ENCODE data around the gene ERGIC3. TPM values are rescaled to one million over a fixed set of nuclear protein-coding genes. Genes with fewer than 3 reads are reported as not detected.

Gene ERGIC3
- 100 to 1,000 TPM; 121 to 260 (median 189) TPM for total RNA-seq

DNA sequence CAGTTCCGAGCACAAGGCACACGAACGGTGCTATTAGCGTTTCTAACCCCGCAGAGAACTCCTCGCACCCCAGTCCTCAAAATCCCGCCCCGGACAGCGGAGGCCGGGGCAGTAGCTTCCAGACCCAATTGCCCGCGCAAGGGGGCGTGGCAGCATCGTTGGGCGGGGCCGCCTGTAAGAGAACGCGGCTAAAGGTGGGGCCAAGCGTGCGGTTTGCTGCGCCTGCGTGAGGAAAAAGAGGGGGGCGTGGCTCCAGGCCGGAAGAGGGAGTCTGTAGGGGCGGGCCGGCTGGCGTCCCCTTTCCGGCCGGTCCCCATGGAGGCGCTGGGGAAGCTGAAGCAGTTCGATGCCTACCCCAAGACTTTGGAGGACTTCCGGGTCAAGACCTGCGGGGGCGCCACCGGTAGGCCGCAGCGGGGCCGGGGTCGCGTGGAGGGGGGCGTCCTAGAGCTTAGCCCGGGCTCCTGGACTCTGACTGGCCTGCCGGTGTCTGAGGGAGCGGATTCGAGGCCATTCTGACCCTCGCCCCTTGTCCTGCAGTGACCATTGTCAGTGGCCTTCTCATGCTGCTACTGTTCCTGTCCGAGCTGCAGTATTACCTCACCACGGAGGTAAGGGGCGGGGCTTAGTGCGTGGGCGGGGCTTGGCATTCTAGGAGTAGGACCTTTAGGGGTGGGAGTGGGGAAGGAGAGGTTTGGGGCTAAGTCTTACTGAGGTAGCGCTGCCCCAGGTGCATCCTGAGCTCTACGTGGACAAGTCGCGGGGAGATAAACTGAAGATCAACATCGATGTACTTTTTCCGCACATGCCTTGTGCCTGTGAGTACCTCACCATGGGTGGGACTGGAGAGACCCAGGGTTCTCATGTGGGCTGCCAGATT, at the start of gene ERGIC3:
TSS of gene ERGIC3 (plus strand) at position 296 of the 880 bp plus-strand sequence. CDS start at position 316, 20 bp downstream.
- intact Hi-C loops (cut with DNase I) = no loop called here
- peak within 1 kb of the TSS; percentile 80 to 93 (median 89) for H3K4me3 ChIP-seq
- H3K36me3 ChIP-seq = peaks cover 0 to 28% (median 0%) of the 10 kb centered on the region in 3 donors
- H3K27me3 ChIP-seq = no peaks in the 10 kb centered on the region
- H3K4me1 ChIP-seq = peaks cover 8 to 21% (median 11%) of the 10 kb centered on the region in 3 donors
- TF ChIP-seq POLR2A (IDR thresholded peaks at IDR 0.05) = peak in 2 of 4 donors; percentile 15 to 49
- TF ChIP-seq, protein P1, sequence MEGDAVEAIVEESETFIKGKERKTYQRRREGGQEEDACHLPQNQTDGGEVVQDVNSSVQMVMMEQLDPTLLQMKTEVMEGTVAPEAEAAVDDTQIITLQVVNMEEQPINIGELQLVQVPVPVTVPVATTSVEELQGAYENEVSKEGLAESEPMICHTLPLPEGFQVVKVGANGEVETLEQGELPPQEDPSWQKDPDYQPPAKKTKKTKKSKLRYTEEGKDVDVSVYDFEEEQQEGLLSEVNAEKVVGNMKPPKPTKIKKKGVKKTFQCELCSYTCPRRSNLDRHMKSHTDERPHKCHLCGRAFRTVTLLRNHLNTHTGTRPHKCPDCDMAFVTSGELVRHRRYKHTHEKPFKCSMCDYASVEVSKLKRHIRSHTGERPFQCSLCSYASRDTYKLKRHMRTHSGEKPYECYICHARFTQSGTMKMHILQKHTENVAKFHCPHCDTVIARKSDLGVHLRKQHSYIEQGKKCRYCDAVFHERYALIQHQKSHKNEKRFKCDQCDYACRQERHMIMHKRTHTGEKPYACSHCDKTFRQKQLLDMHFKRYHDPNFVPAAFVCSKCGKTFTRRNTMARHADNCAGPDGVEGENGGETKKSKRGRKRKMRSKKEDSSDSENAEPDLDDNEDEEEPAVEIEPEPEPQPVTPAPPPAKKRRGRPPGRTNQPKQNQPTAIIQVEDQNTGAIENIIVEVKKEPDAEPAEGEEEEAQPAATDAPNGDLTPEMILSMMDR (IDR thresholded peaks at IDR 0.05) = peak in 1 of 6 experiments; percentile 52
- no peaks in the 10 kb centered on the region for H3K9me3 ChIP-seq
- 17 to 29% methylated on average over 11 to 20 of the region's 57 CpGs for WGBS, 2 donors
- peak within 1 kb of the TSS; percentile 88 to 94 (median 90) for H3K27ac ChIP-seq
- DNase-seq = peak; percentile 84

DNA sequence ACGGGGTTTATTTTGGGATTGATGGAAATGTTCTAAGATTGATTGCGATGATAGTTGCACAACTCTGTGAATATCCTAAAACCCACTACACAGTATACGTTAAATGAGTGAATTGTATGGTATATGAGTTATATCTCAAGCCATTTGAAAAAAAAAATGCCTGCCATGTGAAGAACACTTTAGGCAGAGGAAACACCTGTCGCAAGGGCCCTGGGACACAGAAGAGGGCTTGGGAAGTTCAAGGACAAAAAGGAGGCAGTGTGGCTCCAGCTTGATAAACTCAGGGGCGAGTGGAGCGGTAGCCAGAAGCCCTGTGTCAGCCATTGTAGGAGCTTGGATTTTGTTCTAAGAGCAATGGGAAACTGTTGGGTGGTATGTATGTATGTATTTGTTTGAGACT, 49.5 kb upstream of the ERGIC3 start:
- WGBS, 2 donors = 93 to 98% methylated on average over 6 of the region's 6 CpGs
- H3K4me3 ChIP-seq = no peak overlapping the region
- peaks cover 34 to 100% (median 48%) of the 10 kb centered on the region in 3 donors for H3K36me3 ChIP-seq
- intact Hi-C loops (cut with DNase I) = no loop called here
- no peak for DNase-seq
- no peaks in the 10 kb centered on the region for H3K9me3 ChIP-seq
- TF ChIP-seq, protein P1 (IDR thresholded peaks at IDR 0.05) = no peak
- no peak for TF ChIP-seq POLR2A (IDR thresholded peaks at IDR 0.05)
- no peaks in the 10 kb centered on the region for H3K27me3 ChIP-seq
- H3K4me1 ChIP-seq = peaks cover 0 to 3% (median 0%) of the 10 kb centered on the region in 3 donors
- H3K27ac ChIP-seq = no peak overlapping the region

DNA sequence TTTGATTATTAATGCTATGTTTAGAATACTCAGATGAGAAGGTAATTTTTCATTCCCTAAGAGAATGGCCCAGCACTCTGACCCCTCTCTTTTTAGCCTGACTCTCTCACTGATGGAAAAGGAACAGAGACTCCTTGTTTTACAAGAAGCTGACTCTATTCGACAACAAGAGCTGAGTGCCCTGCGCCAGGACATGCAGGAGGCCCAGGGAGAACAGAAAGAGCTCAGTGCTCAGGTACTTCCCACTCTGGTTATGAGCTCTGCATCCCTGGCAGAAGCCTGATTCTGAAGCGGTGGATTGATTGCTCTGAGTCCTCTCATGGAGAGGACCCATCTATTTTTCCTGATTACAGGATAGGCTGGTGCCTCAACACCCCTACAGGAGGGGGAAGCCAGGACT, 45.4 kb upstream of the ERGIC3 start:
- no peak overlapping the region for H3K4me3 ChIP-seq
- H3K27me3 ChIP-seq = no peaks in the 10 kb centered on the region
- intact Hi-C loops (cut with DNase I) = no loop called here
- 94 to 96% methylated on average over 2 to 3 of the region's 3 CpGs for WGBS, 2 donors
- peaks cover 36 to 100% (median 52%) of the 10 kb centered on the region in 3 donors for H3K36me3 ChIP-seq
- DNase-seq = no peak
- no peak overlapping the region for H3K27ac ChIP-seq
- TF ChIP-seq, protein P1 (IDR thresholded peaks at IDR 0.05) = no peak
- no peak for TF ChIP-seq POLR2A (IDR thresholded peaks at IDR 0.05)
- H3K9me3 ChIP-seq = no peaks in the 10 kb centered on the region
- peaks cover 0 to 12% (median 0%) of the 10 kb centered on the region in 3 donors for H3K4me1 ChIP-seq

DNA sequence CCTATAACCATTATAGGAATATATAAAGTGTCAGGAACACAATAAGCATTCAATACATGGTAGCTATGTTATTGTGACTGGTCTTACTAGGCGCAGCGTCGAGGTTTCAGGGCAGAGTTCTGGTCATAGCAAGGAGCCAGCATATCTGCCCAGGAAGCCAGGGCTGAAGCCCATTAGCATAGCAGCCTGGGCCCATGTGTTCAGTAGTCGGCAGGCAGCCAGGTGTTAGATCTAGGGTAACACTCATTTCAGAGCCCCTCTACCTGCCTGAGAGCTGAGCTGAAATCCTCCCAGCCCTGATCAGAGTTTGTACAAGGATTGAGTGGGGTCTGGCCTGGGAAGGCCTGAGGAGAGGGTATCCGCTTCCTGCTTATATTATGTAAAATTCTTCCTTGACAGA, 44.6 kb upstream of the ERGIC3 start:
- DNase-seq = no peak
- Histone ChIP-seq H3K4me3 (no peak overlapping the region), H3K4me1 (peaks cover 0 to 12% (median 0%) of the 10 kb centered on the region in 3 donors), H3K27me3 (no peaks in the 10 kb centered on the region), H3K9me3 (no peaks in the 10 kb centered on the region), H3K36me3 (peaks cover 37 to 100% (median 57%) of the 10 kb centered on the region in 3 donors), H3K27ac (peak overlapping the region in 3 of 4 donors; percentile 11 to 64 (median 62))
- TF ChIP-seq, protein P1 (IDR thresholded peaks at IDR 0.05) = no peak
- TF ChIP-seq POLR2A (IDR thresholded peaks at IDR 0.05) = no peak
- WGBS, 2 donors = 87 to 92% methylated on average over 4 to 5 of the region's 5 CpGs
- intact Hi-C loops (cut with DNase I) = no loop called here

DNA sequence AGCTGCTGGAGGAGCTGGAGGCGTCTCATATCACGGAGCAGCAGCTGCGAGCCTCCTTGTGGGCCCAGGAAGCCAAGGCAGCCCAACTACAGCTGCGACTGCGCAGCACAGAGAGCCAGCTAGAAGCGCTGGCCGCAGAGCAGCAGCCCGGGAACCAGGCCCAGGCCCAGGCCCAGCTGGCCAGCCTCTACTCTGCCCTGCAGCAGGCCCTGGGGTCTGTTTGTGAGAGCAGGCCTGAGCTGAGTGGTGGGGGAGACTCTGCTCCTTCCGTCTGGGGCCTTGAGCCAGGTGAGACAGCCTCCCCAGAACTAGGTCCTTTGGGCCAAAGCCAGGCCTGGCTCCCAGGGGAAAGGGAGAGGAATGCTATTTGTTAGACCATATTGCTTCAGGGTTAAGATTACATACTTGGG, 44.1 kb upstream of the ERGIC3 start:
- TF ChIP-seq, protein P1 (IDR thresholded peaks at IDR 0.05) = no peak
- no peak for TF ChIP-seq POLR2A (IDR thresholded peaks at IDR 0.05)
- WGBS, 2 donors = 89% methylated on average over 6 of the region's 9 CpGs; no CpG with 5 or more reads in 1 of the 2 donors
- peaks cover 0 to 12% (median 0%) of the 10 kb centered on the region in 3 donors for H3K4me1 ChIP-seq
- no peak for DNase-seq
- H3K27ac ChIP-seq = peak overlapping the region in 2 of 4 donors; percentile 62 to 64
- intact Hi-C loops (cut with DNase I) = no loop called here
- H3K36me3 ChIP-seq = peaks cover 42 to 100% (median 59%) of the 10 kb centered on the region in 3 donors
- H3K9me3 ChIP-seq = no peaks in the 10 kb centered on the region
- H3K4me3 ChIP-seq = no peak overlapping the region
- no peaks in the 10 kb centered on the region for H3K27me3 ChIP-seq

Measured in esophagus squamous epithelium (tissue), 5 donors.